NT2/D1 (cell line): ENCODE measurements around the gene ATRAID.
A peak's percentile ranks its signal among the peaks of the same experiment; 100 is the strongest.

Experiments
- DNase-seq: peaks from one replicate; pipeline ENCODE4 v3.0.0-alpha.2; 2011; ENCODE audit warnings: low read depth, low spot score
- H3K27me3 ChIP-seq: 2 replicates; pipeline ENCODE4 v1.6.0; 2011; ENCODE audit warnings: mild to moderate bottlenecking; ENCODE audit not compliant: insufficient read length, insufficient read depth
- H3K36me3 ChIP-seq: 2 replicates; pipeline ENCODE4 v1.6.1; 2011; ENCODE audit warnings: mild to moderate bottlenecking, low read length, mixed read lengths; ENCODE audit not compliant: insufficient read depth, insufficient read length
- H3K4me1 ChIP-seq: 2 replicates; pipeline ENCODE4 v1.5.1; 2011; ENCODE audit not compliant: insufficient read depth, insufficient read length
- H3K4me3 ChIP-seq: 2 replicates; pipeline ENCODE4 v1.5.1; 2011; ENCODE audit warnings: low read depth; ENCODE audit not compliant: insufficient read length
- H3K9ac ChIP-seq: 2 replicates; pipeline ENCODE4 v1.6.0; 2011; ENCODE audit warnings: low read depth; ENCODE audit not compliant: insufficient read length
- H3K9me3 ChIP-seq: 2 replicates; pipeline ENCODE4 v1.5.1; 2011; ENCODE audit warnings: mild to moderate bottlenecking, low read length; ENCODE audit not compliant: insufficient read depth
- SUZ12 ChIP-seq: IDR thresholded peaks from 2 replicates; pipeline ENCODE4 v1.6.1; 2011; ENCODE audit not compliant: insufficient read length, insufficient read depth; ENCODE audit errors: extremely low read depth
- YY1 ChIP-seq: IDR thresholded peaks from 2 replicates; pipeline ENCODE4 v1.6.1; 2011; ENCODE audit not compliant: insufficient read length, insufficient read depth
- ZNF274 ChIP-seq: IDR thresholded peaks from 2 replicates; pipeline ENCODE4 v1.6.1; 2011; ENCODE audit warnings: mild to moderate bottlenecking, low read depth, low read length

Gene ATRAID

DNA sequence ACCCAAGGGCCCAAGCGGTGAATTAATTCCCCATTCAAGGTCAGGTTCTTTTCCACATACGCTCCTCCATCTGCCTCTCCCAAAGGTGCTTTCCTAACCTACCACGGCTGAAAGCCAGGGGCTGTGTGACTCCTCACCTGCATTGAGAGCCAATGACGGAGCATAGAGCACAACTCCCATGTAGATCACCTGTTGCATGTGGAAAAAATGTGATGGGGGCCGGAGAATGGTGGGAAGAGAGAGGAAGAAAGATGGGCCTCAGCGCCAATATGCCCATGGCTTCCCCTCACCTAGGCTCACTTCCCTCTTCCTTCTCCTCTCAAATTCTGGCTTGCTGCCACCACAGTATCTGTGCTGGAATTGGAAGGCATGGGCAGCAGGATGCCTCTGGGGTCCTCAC, 5.5 kb upstream of the ATRAID start:
- DNase-seq, result no peak
- TF ChIP-seq SUZ12 (no peak), ZNF274 (no peak), YY1 (no peak)
- H3K36me3 ChIP-seq, result peaks cover 86% of the 10 kb centered on the region

DNA sequence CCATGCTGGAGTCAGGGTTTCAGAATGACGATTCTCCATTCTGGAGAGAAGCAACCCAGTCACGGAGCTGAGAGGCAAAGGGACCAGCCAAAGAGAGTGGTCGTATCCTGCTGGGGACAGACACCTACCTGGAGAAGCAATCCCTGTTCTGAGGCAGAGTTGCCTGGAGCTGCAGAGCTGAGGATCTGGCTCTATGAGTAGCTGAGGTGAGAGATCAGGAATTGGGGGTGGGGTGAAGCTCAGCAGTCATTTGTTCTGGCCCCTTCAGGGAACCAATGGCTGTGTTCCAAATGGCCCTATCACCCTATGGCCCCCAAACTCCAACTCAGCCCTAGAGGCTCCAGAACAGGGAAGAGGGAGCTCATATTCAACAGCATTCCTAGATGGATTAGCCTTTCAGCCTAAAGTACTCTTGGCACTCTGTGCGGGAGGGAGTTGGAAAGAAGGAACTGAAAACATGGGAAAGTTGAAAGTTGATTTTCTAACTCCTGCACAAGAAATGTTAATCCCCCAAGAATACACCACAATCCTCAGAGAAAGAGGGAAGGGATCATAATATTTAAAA, 3.3 kb upstream of the ATRAID start:
- no peaks in the 10 kb centered on the region for H3K4me1 ChIP-seq
- H3K4me3 ChIP-seq, result no peak overlapping the region
- no peaks in the 10 kb centered on the region for H3K27me3 ChIP-seq
- no peak overlapping the region for H3K9ac ChIP-seq
- TF ChIP-seq YY1, result no peak
- no peak for TF ChIP-seq ZNF274
- no peak for TF ChIP-seq SUZ12
- peaks cover 65% of the 10 kb centered on the region for H3K36me3 ChIP-seq
- no peaks in the 10 kb centered on the region for H3K9me3 ChIP-seq
- peak; percentile 44 for DNase-seq

More for the DNA sequence above, 5.5 kb upstream of the ATRAID start:
- Histone ChIP-seq H3K27me3 (no peaks in the 10 kb centered on the region), H3K4me1 (no peaks in the 10 kb centered on the region), H3K9me3 (no peaks in the 10 kb centered on the region), H3K4me3 (no peak overlapping the region), H3K9ac (no peak overlapping the region)

DNA sequence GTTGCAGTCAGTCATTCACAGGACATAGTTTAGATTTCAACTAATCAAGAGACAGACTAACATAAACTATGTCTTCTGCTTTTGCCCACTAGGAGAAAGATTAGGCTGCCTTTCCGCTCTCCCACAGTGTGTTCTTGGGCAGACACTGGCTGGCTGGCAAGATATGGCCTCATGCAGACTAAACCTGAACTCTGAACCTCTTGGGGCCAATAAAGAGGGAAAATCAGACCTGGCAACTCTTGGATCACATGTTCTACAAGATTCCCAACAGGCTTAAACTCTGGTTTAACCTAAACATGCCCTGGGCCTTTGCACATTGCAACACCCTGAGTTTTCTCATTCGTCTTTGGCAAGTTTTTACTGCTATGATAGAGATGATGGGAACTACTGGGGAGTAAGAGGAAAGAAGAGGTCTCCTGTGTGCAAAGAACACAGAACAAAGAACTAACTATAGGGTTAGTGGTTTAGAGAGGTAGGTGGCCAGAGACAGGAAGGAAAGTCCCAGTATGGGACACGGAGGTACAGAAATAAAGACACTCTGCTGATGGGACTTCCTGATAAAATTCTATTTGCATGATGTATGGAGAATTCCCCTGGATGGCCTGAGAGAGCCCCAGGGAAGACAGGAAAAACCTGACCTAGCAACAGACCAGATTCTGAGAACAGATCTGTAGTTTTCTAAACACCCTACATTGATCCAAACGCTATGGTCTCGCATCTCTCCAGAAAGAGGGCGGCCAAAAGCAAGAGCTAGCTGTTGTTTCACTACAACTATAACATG, 2.0 kb upstream of the ATRAID start:
- Histone ChIP-seq H3K9me3 (no peaks in the 10 kb centered on the region), H3K27me3 (no peaks in the 10 kb centered on the region), H3K4me1 (no peaks in the 10 kb centered on the region), H3K36me3 (peaks cover 59% of the 10 kb centered on the region), H3K9ac (no peak overlapping the region), H3K4me3 (no peak overlapping the region)
- no peak for DNase-seq
- no peak for TF ChIP-seq SUZ12
- TF ChIP-seq YY1, result no peak
- TF ChIP-seq ZNF274, result no peak

DNA sequence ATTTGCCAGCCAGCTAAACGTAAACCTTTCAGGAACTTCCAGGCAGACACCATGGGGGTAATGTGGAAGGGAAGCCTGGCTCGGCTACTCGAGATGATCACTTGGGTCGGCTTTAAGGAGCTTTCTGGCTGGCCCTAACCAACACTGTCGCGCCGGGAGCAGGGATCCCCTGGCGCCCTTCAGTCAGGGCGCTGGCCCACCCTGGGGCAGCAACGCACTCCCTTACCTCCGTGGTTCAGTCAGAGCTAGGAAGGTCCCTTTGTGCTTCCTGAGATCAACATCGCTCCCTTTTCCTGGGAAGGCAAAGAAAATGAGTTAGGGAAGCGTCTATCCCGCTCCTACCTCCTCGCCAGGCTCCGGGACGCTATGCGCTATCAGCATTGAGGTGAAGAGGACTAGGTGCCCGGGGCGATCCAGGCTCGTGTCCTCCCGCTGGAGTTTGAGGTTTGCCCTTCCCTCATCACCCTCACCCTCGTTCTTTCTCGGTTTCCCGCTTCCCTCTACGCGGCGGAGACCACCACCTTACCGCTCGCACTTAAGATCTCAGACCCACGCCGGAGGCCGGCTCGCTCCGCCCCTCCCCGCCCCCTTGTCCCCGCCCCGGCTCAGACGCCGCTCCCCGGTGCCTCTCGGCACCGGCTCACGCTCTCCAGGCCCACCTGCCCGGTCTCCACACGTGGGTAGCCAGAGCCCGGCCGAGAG, 449 bp upstream of the ATRAID start:
- DNase-seq, result peak; percentile 18

DNA sequence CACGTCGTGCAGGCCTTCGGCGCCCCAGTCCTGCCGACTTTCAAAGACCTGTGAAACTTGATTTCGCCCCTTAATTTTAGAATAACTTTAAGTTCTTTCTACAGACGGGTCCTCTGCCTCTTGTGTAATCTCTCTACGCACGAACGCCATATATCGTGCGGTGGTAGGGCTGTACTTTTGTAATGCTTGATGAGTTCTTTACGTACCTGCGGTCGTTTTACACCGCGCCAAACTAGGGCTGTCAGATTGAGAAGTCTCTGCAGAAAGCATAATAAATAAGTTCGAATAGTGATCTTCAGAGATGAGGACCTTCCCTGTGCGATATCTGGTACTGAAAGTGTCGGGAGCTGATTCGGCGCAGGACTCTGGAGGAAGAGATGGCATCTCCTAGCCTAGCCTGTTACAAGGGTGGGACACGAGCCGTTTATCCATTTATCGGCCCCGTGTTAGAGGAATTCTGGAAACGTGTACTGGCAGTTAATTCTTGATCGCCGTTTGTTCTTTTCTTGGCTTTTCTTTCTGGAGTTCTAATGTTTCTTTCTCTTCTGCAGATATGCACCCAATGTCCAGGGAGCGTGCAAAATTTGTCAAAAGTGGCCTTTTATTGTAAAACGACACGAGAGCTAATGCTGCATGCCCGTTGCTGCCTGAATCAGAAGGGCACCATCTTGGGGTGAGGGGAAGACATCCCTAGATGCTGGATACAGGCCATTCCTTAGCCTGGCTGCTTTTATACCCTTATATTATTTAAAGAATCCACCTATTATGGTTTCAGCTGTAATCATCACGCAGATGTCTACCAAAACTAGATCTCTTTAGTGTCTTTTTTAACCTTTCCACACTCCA, 1.0 kb downstream of the ATRAID start:
- TF ChIP-seq SUZ12 (no peak), ZNF274 (no peak), YY1 (no peak)
- H3K9ac ChIP-seq, result peak overlapping the region; percentile 99
- no peaks in the 10 kb centered on the region for H3K9me3 ChIP-seq
- no peak for DNase-seq
- H3K27me3 ChIP-seq, result no peaks in the 10 kb centered on the region
- H3K4me3 ChIP-seq, result peak overlapping the region; percentile 89
- H3K36me3 ChIP-seq, result peaks cover 50% of the 10 kb centered on the region
- no peaks in the 10 kb centered on the region for H3K4me1 ChIP-seq

More for the DNA sequence above, 449 bp upstream of the ATRAID start:
- Histone ChIP-seq H3K4me1 (no peaks in the 10 kb centered on the region), H3K9ac (peak overlapping the region; percentile 93), H3K27me3 (no peaks in the 10 kb centered on the region), H3K4me3 (peak overlapping the region; percentile 89), H3K9me3 (no peaks in the 10 kb centered on the region), H3K36me3 (peaks cover 55% of the 10 kb centered on the region)
- TF ChIP-seq SUZ12 (no peak), YY1 (no peak), ZNF274 (no peak)

DNA sequence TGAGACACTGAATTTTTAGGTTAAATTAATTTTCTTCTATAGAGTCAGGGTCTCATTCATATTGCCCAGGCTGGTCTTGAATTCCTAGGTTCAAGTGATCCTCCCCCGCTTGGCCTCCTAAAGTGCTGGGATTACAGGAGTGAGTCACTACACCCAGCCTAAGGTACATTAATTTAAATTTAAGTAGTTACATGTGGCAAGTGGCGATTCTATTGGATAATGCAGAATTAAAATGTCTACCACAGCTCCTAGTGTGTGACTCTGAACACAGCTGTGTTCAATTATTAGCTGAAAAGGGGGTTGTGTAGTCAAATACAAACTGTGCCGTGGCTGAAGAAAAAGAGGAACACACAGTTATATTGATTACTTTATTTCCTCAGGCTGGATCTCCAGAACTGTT, 3.1 kb downstream of the ATRAID start:
- TF ChIP-seq SUZ12 (no peak), YY1 (no peak), ZNF274 (no peak)
- H3K9me3 ChIP-seq, result no peaks in the 10 kb centered on the region
- DNase-seq, result no peak
- no peak overlapping the region for H3K4me3 ChIP-seq
- no peaks in the 10 kb centered on the region for H3K4me1 ChIP-seq
- no peak overlapping the region for H3K9ac ChIP-seq
- peaks cover 50% of the 10 kb centered on the region for H3K36me3 ChIP-seq
- H3K27me3 ChIP-seq, result no peaks in the 10 kb centered on the region
